HCT116 (cell line): ENCODE measurements around the gene TAS2R14. TPM values are rescaled to one million over a fixed set of nuclear protein-coding genes. Genes with fewer than 3 reads are reported as not detected.

ENCODE experiments used
- ATAC-seq: fragments of 200-7000 bp; cut with Tn5 transposase; 2 replicates; pipeline ENCODE4 v1.9.1; 2020; ENCODE audit warnings: mild to moderate bottlenecking, moderate library complexity
- BruUV-seq: library from RNA; stranded (reverse); fragments of 400-500 nt; replicated peaks from 2 replicates; lab custom pipeline; 2021; lab: Mats Ljungman, UMichigan
- CTCF ChIA-PET: fragments of 300-600 bp; sonication (Branson Sonifier 250); formaldehyde crosslinking; loops from one replicate; lab custom pipeline; 2021; ENCODE audit warnings: antibody characterized with exemption; lab: Charles Lee
- POLR2A ChIA-PET: fragments of 300-600, 350-600 bp; sonication (Branson Sonifier 250); formaldehyde crosslinking; loops from one replicate; lab custom pipeline; 2021; ENCODE audit warnings: antibody characterized with exemption; lab: Charles Lee
- RAD21 ChIA-PET, 2 experiments: fragments of 300-600 bp; sonication (Branson Sonifier 250); formaldehyde crosslinking; loops; one replicate each; lab custom pipeline; 2023; ENCODE audit warnings: low total read pairs in 2 of 2; ENCODE audit not compliant: uncharacterized antibody in 2 of 2, unreplicated experiment in 2 of 2, low non-redundant PET in 1 of 2; lab: Charles Lee
- DNase-seq: peaks from one replicate; pipeline ENCODE4 v3.0.0-alpha.2; 2010; ENCODE audit warnings: low read depth, low spot score
- H2AFZ ChIP-seq: fragments of 200-600 bp; shearing (Covaris generic), sonication (generic); 2 replicates; pipeline ENCODE4 v1.6.1; 2017; ENCODE audit warnings: low read depth, mixed run types, mixed read lengths, antibody characterized with exemption, low read length; ENCODE audit not compliant: poor library complexity, severe bottlenecking
- H3K27ac ChIP-seq: 2 replicates; pipeline ENCODE4 v1.5.1; 2012; ENCODE audit warnings: low read depth, low read length
- H3K27me3 ChIP-seq: fragments of 200-600 bp; sonication (generic); 2 replicates; pipeline ENCODE4 v1.6.1; 2016; ENCODE audit warnings: mixed run types, low read length, mixed read lengths; ENCODE audit not compliant: insufficient read depth
- H3K36me3 ChIP-seq, 2 experiments: fragments of 200-500 bp in 1 of 2; fragments of 200-600 bp in 1 of 2; sonication (Bioruptor generic) in 1 of 2; sonication (generic) in 1 of 2; 2 replicates each; pipeline versions ENCODE4 v1.5.1 to v1.6.1; 2014 to 2016; ENCODE audit warnings: low read length in 2 of 2, inconsistent platforms in 1 of 2, mixed read lengths in 1 of 2, mixed run types in 1 of 2; ENCODE audit not compliant: insufficient read depth in 2 of 2, control insufficient read depth in 1 of 2
- H3K4me1 ChIP-seq, 2 experiments: fragments of 200-600 bp in 1 of 2; sonication (generic) in 1 of 2; 2 replicates each; pipeline versions ENCODE4 v1.5.1 to v1.6.1; 2012 to 2017; ENCODE audit warnings: low read length in 2 of 2, inconsistent platforms in 1 of 2, mild to moderate bottlenecking in 1 of 2, mixed read lengths in 1 of 2, mixed run types in 1 of 2, moderate library complexity in 1 of 2; ENCODE audit not compliant: insufficient read depth in 2 of 2, control insufficient read depth in 1 of 2
- H3K4me2 ChIP-seq: fragments of 200-600 bp; sonication (generic); 2 replicates; pipeline ENCODE4 v1.6.1; 2017; ENCODE audit warnings: mixed run types, low read length, mixed read lengths
- H3K4me3 ChIP-seq, 2 experiments: fragments of 200-600 bp in 1 of 2; sonication (generic) in 1 of 2; replicated peaks in 1 of 2; 2 replicates each; pipeline ENCODE4 v1.5.1; 2011 to 2016; ENCODE audit warnings: low read length in 2 of 2, control low read depth in 1 of 2, low read depth in 1 of 2, mild to moderate bottlenecking in 1 of 2, mixed read lengths in 1 of 2, mixed run types in 1 of 2
- H3K79me2 ChIP-seq: fragments of 200-600 bp; sonication (generic); 2 replicates; pipeline ENCODE4 v1.6.1; 2017; ENCODE audit warnings: mild to moderate bottlenecking, mixed run types, low read length, moderate library complexity, mixed read lengths; ENCODE audit not compliant: insufficient read depth
- H3K9ac ChIP-seq: fragments of 200-600 bp; sonication (generic); 2 replicates; pipeline ENCODE4 v1.6.1; 2016; ENCODE audit warnings: low read length, mixed read lengths
- H3K9me2 ChIP-seq: fragments of 200-600 bp; sonication (generic), shearing (Covaris generic); 2 replicates; pipeline ENCODE4 v1.6.1; 2017; ENCODE audit warnings: mixed run types, mild to moderate bottlenecking, moderate library complexity; ENCODE audit not compliant: insufficient read depth
- H3K9me3 ChIP-seq, 2 experiments: fragments of 200-500 bp in 1 of 2; fragments of 200-600 bp in 1 of 2; sonication (Bioruptor generic) in 1 of 2; sonication (generic) in 1 of 2; 2 replicates each; pipeline ENCODE4 v1.6.1; 2014 to 2017; ENCODE audit warnings: low read length in 2 of 2, mixed read lengths in 2 of 2, inconsistent platforms in 1 of 2, low read depth in 1 of 2, mild to moderate bottlenecking in 1 of 2, mixed run types in 1 of 2, moderate library complexity in 1 of 2; ENCODE audit not compliant: control insufficient read depth in 1 of 2, insufficient read depth in 1 of 2
- H4K20me1 ChIP-seq: fragments of 200-600 bp; sonication (generic), shearing (Covaris generic); 2 replicates; pipeline ENCODE4 v1.6.1; 2017; ENCODE audit warnings: mixed run types, mild to moderate bottlenecking, moderate library complexity; ENCODE audit not compliant: insufficient read depth
- CEBPB ChIP-seq: IDR thresholded peaks from 2 replicates; pipeline ENCODE4 v1.6.1; 2012; ENCODE audit warnings: low read depth
- EGR1 ChIP-seq: IDR thresholded peaks from 2 replicates; pipeline ENCODE4 v1.6.1; 2012; ENCODE audit warnings: low read depth
- EZH2 ChIP-seq: fragments of 200-600 bp; sonication (generic); IDR thresholded peaks from 2 replicates; pipeline ENCODE4 v1.6.1; 2017; ENCODE audit warnings: antibody characterized with exemption, mixed run types
- EZH2phosphoT487 ChIP-seq: fragments of 200-600 bp; IDR thresholded peaks from 2 replicates; pipeline ENCODE4 v1.6.1; 2018; ENCODE audit warnings: antibody characterized with exemption, borderline replicate concordance
- JUND ChIP-seq: IDR thresholded peaks from 2 replicates; pipeline ENCODE4 v1.6.1; 2012
- POLR2AphosphoS5 ChIP-seq: IDR thresholded peaks from 2 replicates; pipeline ENCODE4 v1.6.1; 2011; ENCODE audit warnings: mild to moderate bottlenecking, low read depth, low read length, moderate library complexity
- SP1 ChIP-seq: IDR thresholded peaks from 2 replicates; pipeline ENCODE4 v1.6.1; 2012; ENCODE audit warnings: low read depth
- TCF7L2 ChIP-seq: IDR thresholded peaks from 2 replicates; pipeline ENCODE4 v1.7.0; 2011; ENCODE audit warnings: borderline replicate concordance, inconsistent platforms; ENCODE audit not compliant: insufficient read depth, insufficient read length; ENCODE audit errors: extremely low read depth
- intact Hi-C: fragments of 100-400 bp; cut with micrococcal nuclease; formaldehyde crosslinking; loops from 2 replicates; pipeline ENCODE4 v1.10.0; 2022
- total RNA-seq: library from RNA; stranded (reverse); gene quantifications from one replicate; pipeline ENCODE4 v1.2.1, GENCODE V29; 2021; ENCODE audit not compliant: unreplicated experiment
- TF ChIP-seq, protein P1 (sequence below): IDR thresholded peaks from 2 replicates; pipeline ENCODE4 v1.6.1; 2012; ENCODE audit warnings: low read depth
- TF ChIP-seq, protein P2 (sequence below): IDR thresholded peaks from 2 replicates; pipeline ENCODE4 v1.6.1; 2011; ENCODE audit warnings: mild to moderate bottlenecking, low read length, moderate library complexity; ENCODE audit not compliant: insufficient replicate concordance; ENCODE audit errors: extremely low read depth

TAS2R14 gene
- total RNA-seq, 1 experiment from 2014 or later = 1.9 TPM

DNA sequence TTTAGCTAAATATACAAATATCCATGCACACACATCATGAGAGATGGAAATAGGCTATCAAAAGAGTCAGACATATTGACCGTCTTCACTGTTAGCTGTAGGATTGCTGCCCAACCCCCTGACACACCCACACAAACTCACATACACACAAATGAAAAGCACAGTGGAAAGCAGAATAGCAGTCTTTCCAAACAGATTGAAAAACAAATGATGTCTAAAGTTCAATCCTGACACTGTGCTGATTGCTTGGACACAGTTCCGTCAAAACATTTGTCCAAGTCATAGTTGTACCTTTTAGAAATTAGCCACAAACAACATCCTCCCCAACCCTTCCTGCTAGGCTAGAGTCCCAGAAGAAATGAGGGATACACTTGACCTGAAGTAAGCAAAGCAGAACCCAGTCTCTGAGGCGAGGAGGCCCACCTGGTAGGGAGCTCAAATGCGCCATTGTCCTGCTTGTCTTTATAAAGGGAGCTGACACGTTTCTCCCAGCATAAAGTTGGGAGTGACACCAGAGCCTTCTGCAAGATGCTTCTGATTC is 10.2 kb downstream of the TAS2R14 start, which contains the start of gene PRH2 (continued):
- no peak for TF ChIP-seq TCF7L2

DNA sequence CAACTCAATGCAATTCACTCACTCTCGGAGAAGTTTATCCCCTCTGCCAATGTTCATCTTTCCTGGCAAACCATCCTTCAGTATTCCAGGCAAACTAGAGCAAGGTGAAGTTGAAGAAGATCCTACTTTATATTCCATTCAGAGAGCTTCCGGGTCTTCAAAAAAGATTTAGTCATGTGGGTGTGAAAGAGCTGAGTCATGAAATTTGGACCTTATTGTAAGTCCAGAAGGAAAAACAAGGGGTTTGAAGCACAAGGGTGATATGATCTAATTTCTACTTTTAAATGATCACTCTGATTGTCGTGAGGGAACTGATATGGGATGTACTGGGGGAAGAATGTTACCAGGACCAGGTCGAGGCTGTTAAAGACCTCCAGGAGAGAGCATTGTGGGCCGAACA is 12.8 kb downstream of the TAS2R14 start:
- Histone ChIP-seq H3K36me3 (no peaks in the 10 kb centered on the region), H4K20me1 (no peaks in the 10 kb centered on the region), H3K79me2 (no peaks in the 10 kb centered on the region), H3K27me3 (no peaks in the 10 kb centered on the region), H2AFZ (no peak overlapping the region), H3K9ac (no peak overlapping the region), H3K9me2 (no peaks in the 10 kb centered on the region), H3K4me3 (no peak overlapping the region), H3K9me3 (no peaks in the 10 kb centered on the region), H3K27ac (no peak overlapping the region), H3K4me1 (no peaks in the 10 kb centered on the region), H3K4me2 (no peak overlapping the region)
- BruUV-seq = no TSS peak
- no peak for TF ChIP-seq EGR1
- TF ChIP-seq, protein P1, sequence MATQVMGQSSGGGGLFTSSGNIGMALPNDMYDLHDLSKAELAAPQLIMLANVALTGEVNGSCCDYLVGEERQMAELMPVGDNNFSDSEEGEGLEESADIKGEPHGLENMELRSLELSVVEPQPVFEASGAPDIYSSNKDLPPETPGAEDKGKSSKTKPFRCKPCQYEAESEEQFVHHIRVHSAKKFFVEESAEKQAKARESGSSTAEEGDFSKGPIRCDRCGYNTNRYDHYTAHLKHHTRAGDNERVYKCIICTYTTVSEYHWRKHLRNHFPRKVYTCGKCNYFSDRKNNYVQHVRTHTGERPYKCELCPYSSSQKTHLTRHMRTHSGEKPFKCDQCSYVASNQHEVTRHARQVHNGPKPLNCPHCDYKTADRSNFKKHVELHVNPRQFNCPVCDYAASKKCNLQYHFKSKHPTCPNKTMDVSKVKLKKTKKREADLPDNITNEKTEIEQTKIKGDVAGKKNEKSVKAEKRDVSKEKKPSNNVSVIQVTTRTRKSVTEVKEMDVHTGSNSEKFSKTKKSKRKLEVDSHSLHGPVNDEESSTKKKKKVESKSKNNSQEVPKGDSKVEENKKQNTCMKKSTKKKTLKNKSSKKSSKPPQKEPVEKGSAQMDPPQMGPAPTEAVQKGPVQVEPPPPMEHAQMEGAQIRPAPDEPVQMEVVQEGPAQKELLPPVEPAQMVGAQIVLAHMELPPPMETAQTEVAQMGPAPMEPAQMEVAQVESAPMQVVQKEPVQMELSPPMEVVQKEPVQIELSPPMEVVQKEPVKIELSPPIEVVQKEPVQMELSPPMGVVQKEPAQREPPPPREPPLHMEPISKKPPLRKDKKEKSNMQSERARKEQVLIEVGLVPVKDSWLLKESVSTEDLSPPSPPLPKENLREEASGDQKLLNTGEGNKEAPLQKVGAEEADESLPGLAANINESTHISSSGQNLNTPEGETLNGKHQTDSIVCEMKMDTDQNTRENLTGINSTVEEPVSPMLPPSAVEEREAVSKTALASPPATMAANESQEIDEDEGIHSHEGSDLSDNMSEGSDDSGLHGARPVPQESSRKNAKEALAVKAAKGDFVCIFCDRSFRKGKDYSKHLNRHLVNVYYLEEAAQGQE = no peak
- TF ChIP-seq CEBPB = no peak
- TF ChIP-seq EZH2phosphoT487 = no peak
- no peak for TF ChIP-seq EZH2
- no peak for TF ChIP-seq POLR2AphosphoS5
- TF ChIP-seq JUND = no peak
- TF ChIP-seq, protein P2, sequence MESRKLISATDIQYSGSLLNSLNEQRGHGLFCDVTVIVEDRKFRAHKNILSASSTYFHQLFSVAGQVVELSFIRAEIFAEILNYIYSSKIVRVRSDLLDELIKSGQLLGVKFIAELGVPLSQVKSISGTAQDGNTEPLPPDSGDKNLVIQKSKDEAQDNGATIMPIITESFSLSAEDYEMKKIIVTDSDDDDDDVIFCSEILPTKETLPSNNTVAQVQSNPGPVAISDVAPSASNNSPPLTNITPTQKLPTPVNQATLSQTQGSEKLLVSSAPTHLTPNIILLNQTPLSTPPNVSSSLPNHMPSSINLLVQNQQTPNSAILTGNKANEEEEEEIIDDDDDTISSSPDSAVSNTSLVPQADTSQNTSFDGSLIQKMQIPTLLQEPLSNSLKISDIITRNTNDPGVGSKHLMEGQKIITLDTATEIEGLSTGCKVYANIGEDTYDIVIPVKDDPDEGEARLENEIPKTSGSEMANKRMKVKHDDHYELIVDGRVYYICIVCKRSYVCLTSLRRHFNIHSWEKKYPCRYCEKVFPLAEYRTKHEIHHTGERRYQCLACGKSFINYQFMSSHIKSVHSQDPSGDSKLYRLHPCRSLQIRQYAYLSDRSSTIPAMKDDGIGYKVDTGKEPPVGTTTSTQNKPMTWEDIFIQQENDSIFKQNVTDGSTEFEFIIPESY = no peak
- no peak for TF ChIP-seq SP1
- DNase-seq = no peak
- CTCF ChIA-PET = no interaction called here
- RAD21 ChIA-PET = no interaction called here
- no peak for ATAC-seq
- intact Hi-C loops = no loop called here
- POLR2A ChIA-PET = no interaction called here
